Measurements from ENCODE around the gene HDAC8.

Gene HDAC8

GRCh38 chrX:72376124-72376523, 196.5 kb downstream of the HDAC8 start:
- no peak for DNase-seq (ENCODE audit: low read depth in 2 of 2)

GRCh38 chrX:72373136-72373535, 199.5 kb downstream of the HDAC8 start:
- no peak for DNase-seq (ENCODE audit: low read depth in 2 of 2)

GRCh38 chrX:72372735-72373134, 199.9 kb downstream of the HDAC8 start:
- no peak for DNase-seq (ENCODE audit: low read depth in 2 of 2)

- DNase-seq (ENCODE audit: low read depth in 2 of 2): no peak
These were observed 201.2 kb downstream of the HDAC8 start for GRCh38 chrX:72371405-72371804.

- no peak for DNase-seq (ENCODE audit: low read depth in 2 of 2)
These were observed 203.8 kb downstream of the HDAC8 start for GRCh38 chrX:72368796-72369195.

GRCh38 chrX:72367516-72367915, 205.1 kb downstream of the HDAC8 start:
- no peak for DNase-seq (ENCODE audit: low read depth in 2 of 2)

- DNase-seq (ENCODE audit: low read depth in 2 of 2): no peak
These were observed 205.8 kb downstream of the HDAC8 start for GRCh38 chrX:72366701-72367454.

- no peak for DNase-seq (ENCODE audit: low read depth in 2 of 2)
These were observed 206.5 kb downstream of the HDAC8 start for GRCh38 chrX:72366178-72366577.

GRCh38 chrX:72365126-72365525, 207.5 kb downstream of the HDAC8 start:
- DNase-seq (ENCODE audit: low read depth in 2 of 2): no peak

- no peak for DNase-seq (ENCODE audit: low read depth in 2 of 2)
These were observed 212.3 kb downstream of the HDAC8 start for GRCh38 chrX:72360326-72360725.

GRCh38 chrX:72358313-72358712, 214.3 kb downstream of the HDAC8 start:
- DNase-seq (ENCODE audit: low read depth in 2 of 2): no peak

GRCh38 chrX:72352786-72353185, 219.9 kb downstream of the HDAC8 start:
- no peak for DNase-seq (ENCODE audit: low read depth in 2 of 2)

- no peak for DNase-seq (ENCODE audit: low read depth in 2 of 2)
These were observed 220.9 kb downstream of the HDAC8 start for GRCh38 chrX:72351606-72352334.

- no peak for DNase-seq (ENCODE audit: low read depth in 2 of 2)
These were observed 223.5 kb downstream of the HDAC8 start for GRCh38 chrX:72349190-72349589.

GRCh38 chrX:72348247-72348979, 224.2 kb downstream of the HDAC8 start:
- no peak for DNase-seq (ENCODE audit: low read depth in 2 of 2)

GRCh38 chrX:72347366-72347765, 225.3 kb downstream of the HDAC8 start:
- DNase-seq (ENCODE audit: low read depth in 2 of 2): no peak

- no peak for DNase-seq (ENCODE audit: low read depth in 2 of 2)
These were observed 226.2 kb downstream of the HDAC8 start for GRCh38 chrX:72346302-72346949.

- no peak for DNase-seq (ENCODE audit: low read depth in 2 of 2)
These were observed 232.0 kb downstream of the HDAC8 start for GRCh38 chrX:72340626-72341025.

GRCh38 chrX:72340041-72340440, 232.6 kb downstream of the HDAC8 start:
- no peak for DNase-seq (ENCODE audit: low read depth in 2 of 2)

GRCh38 chrX:72330131-72330530, 242.5 kb downstream of the HDAC8 start:
- no peak for DNase-seq (ENCODE audit: low read depth in 2 of 2)

- no peak for DNase-seq (ENCODE audit: low read depth in 2 of 2)
These were observed 245.9 kb downstream of the HDAC8 start for GRCh38 chrX:72326605-72327300.

Data from stimulated activated CD8-positive, alpha-beta memory T cell treated with anti-CD3 and anti-CD28 coated beads, Interleukin-15, amount 100 ng/mL, for 4 hours (primary cell).